Suprapubic skin (tissue), 3 donors: ENCODE measurements around the gene DIP2C.

ENCODE experiments used
- CTCF ChIP-seq, 2 donors: fragments of 200-600 bp in 1 of 2; fragments of 450-650 bp in 1 of 2; sonication (generic) in 1 of 2; IDR thresholded peaks; one replicate each; pipeline ENCODE4 v1.5.1; 2016 to 2019; ENCODE audit warnings: antibody characterized with exemption in 2 of 2, mild to moderate bottlenecking in 1 of 2, moderate library complexity in 1 of 2
- EP300 ChIP-seq: sonication (generic); formaldehyde crosslinking; IDR thresholded peaks from one replicate; pipeline ENCODE4 v1.6.1; 2017; ENCODE audit warnings: antibody characterized with exemption

- TF ChIP-seq CTCF (IDR thresholded peaks at IDR 0.05) (no peak), EP300 (no peak)
Observed at GRCh38 chr10:618229-618989, 71.1 kb downstream of the DIP2C start.
